Stomach (tissue), 9 donors: ENCODE measurements around the gene ENTR1. TPM values are rescaled to one million over a fixed set of nuclear protein-coding genes. Genes with fewer than 3 reads are reported as not detected.

Experiments
- DNase-seq, 2 donors: peaks; one replicate each; pipeline versions ENCODE4 v3.0.0 to v3.0.0-alpha.2; 2013 to 2019
- H3K27ac ChIP-seq, 5 donors: fragments of 200-600 bp in 4 of 5; sonication (generic) in 4 of 5; one replicate each; pipeline ENCODE4 v1.5.1; 2013 to 2019; ENCODE audit warnings: mild to moderate bottlenecking in 1 of 5, moderate library complexity in 1 of 5
- H3K27me3 ChIP-seq, 3 donors: fragments of 200-600 bp; sonication (generic); one replicate each; pipeline ENCODE4 v1.5.1; 2017 to 2019; ENCODE audit warnings: mixed run types in 1 of 3
- H3K36me3 ChIP-seq, 4 donors: fragments of 200-600 bp; sonication (generic); 1 replicate in 3 of 4; 2 replicates in 1 of 4; pipeline ENCODE4 v1.5.1; 2016 to 2019
- H3K4me1 ChIP-seq, 4 donors: fragments of 200-600 bp; sonication (generic); one replicate each; pipeline ENCODE4 v1.5.1; 2016 to 2019
- H3K4me3 ChIP-seq, 4 donors: fragments of 200-600 bp; sonication (generic) in 3 of 4; one replicate each; pipeline ENCODE4 v1.5.1; 2016 to 2019; ENCODE audit warnings: mild to moderate bottlenecking in 1 of 4
- H3K9me3 ChIP-seq, 4 donors: fragments of 200-600 bp; sonication (generic); one replicate each; pipeline ENCODE4 v1.5.1; 2016 to 2019
- CTCF ChIP-seq, 7 experiments: fragments of 450-650 bp in 4 of 7; fragments of 200-600 bp in 3 of 7; sonication (generic) in 3 of 7; IDR thresholded peaks; one replicate each; pipeline ENCODE4 v1.5.1; 2016 to 2019; ENCODE audit warnings: antibody characterized with exemption in 7 of 7, control low read depth in 2 of 7, mild to moderate bottlenecking in 1 of 7
- EP300 ChIP-seq: sonication (generic); formaldehyde crosslinking; IDR thresholded peaks from one replicate; pipeline ENCODE4 v1.6.1; 2017; ENCODE audit warnings: antibody characterized with exemption
- POLR2A ChIP-seq, 4 donors: fragments of 450-650 bp; IDR thresholded peaks; one replicate each; pipeline ENCODE4 v1.6.1; 2016; ENCODE audit warnings: antibody characterized with exemption in 4 of 4, control low read depth in 2 of 4, mild to moderate bottlenecking in 1 of 4, moderate library complexity in 1 of 4
- POLR2AphosphoS5 ChIP-seq, 3 donors: sonication (generic); formaldehyde crosslinking; IDR thresholded peaks; one replicate each; pipeline ENCODE4 v1.6.1; 2016; ENCODE audit warnings: antibody characterized with exemption in 3 of 3
- WGBS, 5 donors: extraction: QIAGEN DNeasy Blood & Tissue Kit in 3 of 5; methylation state at CpG; one replicate each; pipeline versions ENCODE4 v1.1.5 to v1.1.7; 2013 to 2018; 5-methylcytosine and 5-hydroxymethylcytosine counted together
- intact Hi-C: fragments of 100-400 bp; cut with DNase I; formaldehyde crosslinking; loops from one replicate; pipeline ENCODE4 v1.15.1; 2023; ENCODE audit warnings: low total_unique reads
- polyA plus RNA-seq, 3 donors: library from polyadenylated mRNA; stranded (reverse); fragments of 200-250 nt; gene quantifications; one replicate each; pipeline ENCODE4 v1.2.3, GENCODE V29; 2013
- total RNA-seq, 5 donors: library from RNA; depleted of rRNA; stranded (reverse); fragments of >200 nt; gene quantifications; one replicate each; pipeline versions ENCODE4 v1.1.0 to v1.2.3, GENCODE V29; 2014 to 2016
- donor health status: healthy with polysubstance abuse.
- donor health status: Bipolar disorder and iron deficiency.
- donor health status: healthy.

ENTR1 gene
- total and polyA plus RNA-seq, 8 donors: 20.6 to 184 (median 34.8) TPM

GRCh38 chr9:136451221-136451877 is 40.9 kb upstream of the ENTR1 start:
- WGBS, 5 donors: 84 to 92% (median 91%) methylated on average over 26 of the region's 26 CpGs
- Histone ChIP-seq H3K36me3 (peaks cover 88 to 100% (median 100%) of the 10 kb centered on the region in 4 donors), H3K27me3 (no peaks in the 10 kb centered on the region), H3K9me3 (no peaks in the 10 kb centered on the region), H3K4me3 (no peak overlapping the region), H3K27ac (no peak overlapping the region), H3K4me1 (no peaks in the 10 kb centered on the region)
- no peak for DNase-seq
- intact Hi-C loops: no loop called here
- TF ChIP-seq POLR2A (IDR thresholded peaks at IDR 0.05) (no peak), CTCF (IDR thresholded peaks at IDR 0.05) (no peak), POLR2AphosphoS5 (IDR thresholded peaks at IDR 0.05) (no peak), EP300 (no peak)

GRCh38 chr9:136448655-136449054 is 38.2 kb upstream of the ENTR1 start:
- Histone ChIP-seq H3K27me3 (no peaks in the 10 kb centered on the region), H3K36me3 (peaks cover 86 to 100% (median 100%) of the 10 kb centered on the region in 4 donors), H3K27ac (no peak overlapping the region), H3K4me3 (no peak overlapping the region), H3K4me1 (no peaks in the 10 kb centered on the region), H3K9me3 (no peaks in the 10 kb centered on the region)
- WGBS, 5 donors: 81 to 97% (median 94%) methylated on average over 3 of the region's 3 CpGs
- no peak for DNase-seq
- intact Hi-C loops: no loop called here
- TF ChIP-seq CTCF (IDR thresholded peaks at IDR 0.05) (no peak), POLR2AphosphoS5 (IDR thresholded peaks at IDR 0.05) (no peak), POLR2A (IDR thresholded peaks at IDR 0.05) (no peak), EP300 (no peak)

- no peak for DNase-seq
- no peaks in the 10 kb centered on the region for H3K27me3 ChIP-seq
- H3K9me3 ChIP-seq: no peaks in the 10 kb centered on the region
- no peaks in the 10 kb centered on the region for H3K4me1 ChIP-seq
- WGBS, 5 donors: 92 to 94% (median 93%) methylated on average over 27 of the region's 27 CpGs
- TF ChIP-seq POLR2AphosphoS5 (IDR thresholded peaks at IDR 0.05) (no peak), CTCF (IDR thresholded peaks at IDR 0.05) (no peak), EP300 (no peak), POLR2A (IDR thresholded peaks at IDR 0.05) (no peak)
- peaks cover 94 to 100% (median 100%) of the 10 kb centered on the region in 4 donors for H3K36me3 ChIP-seq
- H3K4me3 ChIP-seq: no peak overlapping the region
- intact Hi-C loops: no loop called here
- H3K27ac ChIP-seq: no peak overlapping the region
Observed at GRCh38 chr9:136447173-136447778, 36.9 kb upstream of the ENTR1 start.

- no peak for DNase-seq
- Histone ChIP-seq H3K4me3 (no peak overlapping the region), H3K36me3 (peaks cover 94 to 100% (median 100%) of the 10 kb centered on the region in 4 donors), H3K27me3 (no peaks in the 10 kb centered on the region), H3K9me3 (no peaks in the 10 kb centered on the region), H3K4me1 (no peaks in the 10 kb centered on the region), H3K27ac (no peak overlapping the region)
- intact Hi-C loops: no loop called here
- 86 to 92% (median 88%) methylated on average over 7 of the region's 7 CpGs for WGBS, 5 donors
- no peak for TF ChIP-seq CTCF (IDR thresholded peaks at IDR 0.05)
Observed at GRCh38 chr9:136445799-136446198, 35.4 kb upstream of the ENTR1 start.
